NCI-H524 treated with DMSO at 0.1 percent for 48 hours (cell line): ENCODE measurements around the gene CTNNBL1.
A peak's percentile ranks its signal among the peaks of the same experiment; 100 is the strongest.

Source experiments
- DNase-seq: peaks from one replicate; lab custom pipeline; 2025; lab: John Stamatoyannopoulos, UW

Gene CTNNBL1

GRCh38 chr20:37901654-37902503 lies 208.0 kb downstream of the CTNNBL1 start:
- peak; percentile 69 for DNase-seq

GRCh38 chr20:37902504-37903313 lies 208.9 kb downstream of the CTNNBL1 start, which contains the start of gene VSTM2L:
TSS of gene VSTM2L (plus strand) at chr20:37903127. CDS start at chr20:37903351, 224 bp downstream.
- DNase-seq: no peak

- no peak for DNase-seq
Observed at GRCh38 chr20:37903317-37904007, 209.6 kb downstream of the CTNNBL1 start.

GRCh38 chr20:37904008-37904642 lies 210.3 kb downstream of the CTNNBL1 start:
- no peak for DNase-seq

GRCh38 chr20:37904845-37905373 lies 211.1 kb downstream of the CTNNBL1 start:
- DNase-seq: no peak

- DNase-seq: no peak
Observed at GRCh38 chr20:37905671-37906613, 212.1 kb downstream of the CTNNBL1 start.

- no peak for DNase-seq
Observed at GRCh38 chr20:37907330-37907676, 213.5 kb downstream of the CTNNBL1 start.

- DNase-seq: no peak
Observed at GRCh38 chr20:37907677-37908401, 214.0 kb downstream of the CTNNBL1 start.

- DNase-seq: no peak
Observed at GRCh38 chr20:37911261-37911660, 217.4 kb downstream of the CTNNBL1 start.

- DNase-seq: no peak
Observed at GRCh38 chr20:37911838-37912281, 218.0 kb downstream of the CTNNBL1 start.

- no peak for DNase-seq
Observed at GRCh38 chr20:37912874-37913273, 219.0 kb downstream of the CTNNBL1 start.

- DNase-seq: no peak
Observed at GRCh38 chr20:37913567-37914366, 219.9 kb downstream of the CTNNBL1 start.

- no peak for DNase-seq
Observed at GRCh38 chr20:37914367-37914671, 220.5 kb downstream of the CTNNBL1 start.

GRCh38 chr20:37914672-37915433 lies 221.0 kb downstream of the CTNNBL1 start:
- no peak for DNase-seq

- no peak for DNase-seq
Observed at GRCh38 chr20:37915434-37915787, 221.6 kb downstream of the CTNNBL1 start.

GRCh38 chr20:37915800-37916570 lies 222.2 kb downstream of the CTNNBL1 start:
- no peak for DNase-seq

GRCh38 chr20:37917461-37917860 lies 223.6 kb downstream of the CTNNBL1 start:
- DNase-seq: no peak

GRCh38 chr20:37918035-37918434 lies 224.2 kb downstream of the CTNNBL1 start:
- no peak for DNase-seq
